ENCODE data around the gene IL32.

GRCh38 chr16:3020247-3020603, 45.2 kb upstream of the IL32 start, which contains the start of gene TNFRSF12A:
- TF ChIP-seq, protein P1, sequence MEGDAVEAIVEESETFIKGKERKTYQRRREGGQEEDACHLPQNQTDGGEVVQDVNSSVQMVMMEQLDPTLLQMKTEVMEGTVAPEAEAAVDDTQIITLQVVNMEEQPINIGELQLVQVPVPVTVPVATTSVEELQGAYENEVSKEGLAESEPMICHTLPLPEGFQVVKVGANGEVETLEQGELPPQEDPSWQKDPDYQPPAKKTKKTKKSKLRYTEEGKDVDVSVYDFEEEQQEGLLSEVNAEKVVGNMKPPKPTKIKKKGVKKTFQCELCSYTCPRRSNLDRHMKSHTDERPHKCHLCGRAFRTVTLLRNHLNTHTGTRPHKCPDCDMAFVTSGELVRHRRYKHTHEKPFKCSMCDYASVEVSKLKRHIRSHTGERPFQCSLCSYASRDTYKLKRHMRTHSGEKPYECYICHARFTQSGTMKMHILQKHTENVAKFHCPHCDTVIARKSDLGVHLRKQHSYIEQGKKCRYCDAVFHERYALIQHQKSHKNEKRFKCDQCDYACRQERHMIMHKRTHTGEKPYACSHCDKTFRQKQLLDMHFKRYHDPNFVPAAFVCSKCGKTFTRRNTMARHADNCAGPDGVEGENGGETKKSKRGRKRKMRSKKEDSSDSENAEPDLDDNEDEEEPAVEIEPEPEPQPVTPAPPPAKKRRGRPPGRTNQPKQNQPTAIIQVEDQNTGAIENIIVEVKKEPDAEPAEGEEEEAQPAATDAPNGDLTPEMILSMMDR (IDR thresholded peaks at IDR 0.05) = no peak
- TF ChIP-seq EZH2 (IDR thresholded peaks at IDR 0.05; ENCODE audit: borderline replicate concordance, insufficient read depth, low read depth, low read length, poor library complexity, severe bottlenecking) = no peak
